SU-DHL-6 (cell line): ENCODE measurements around the gene SYT17.

Experiments used
- CTCF ChIP-seq: fragments of 200-600 bp; sonication (generic); IDR thresholded peaks from one replicate; pipeline ENCODE4 v1.5.1; 2017; ENCODE audit warnings: antibody characterized with exemption, mild to moderate bottlenecking, low read length, moderate library complexity; ENCODE audit not compliant: insufficient read depth, poor library complexity, severe bottlenecking
- EZH2phosphoT487 ChIP-seq: fragments of 200-600 bp; sonication (generic), shearing (Covaris generic); conservative IDR thresholded peaks from 2 replicates; pipeline ENCODE4 v1.6.1; 2018; ENCODE audit warnings: mild to moderate bottlenecking, antibody characterized with exemption, low read length, moderate library complexity, mixed read lengths

- no peak for TF ChIP-seq CTCF
- TF ChIP-seq EZH2phosphoT487 = no peak
Observed at GRCh38 chr16:19236561-19237209, 68.6 kb downstream of the SYT17 start.
